PFSK-1 (cell line): ENCODE data around the gene EFNA5.

Experiments used
- FOXP2 ChIP-seq: optimal IDR thresholded peaks from 2 replicates; pipeline ENCODE3; 2011; ENCODE audit warnings: borderline replicate concordance, control low read depth, inconsistent platforms; ENCODE audit not compliant: insufficient read depth; ENCODE audit errors: extremely low read length, extremely low read depth
- POLR2AphosphoS5 ChIP-seq: IDR thresholded peaks from 2 replicates; pipeline ENCODE4 v1.6.1; 2012; ENCODE audit warnings: low read depth, mild to moderate bottlenecking, control low read depth, low read length, moderate library complexity
- SIN3A ChIP-seq: IDR thresholded peaks from 2 replicates; pipeline ENCODE4 v1.6.1; 2012; ENCODE audit warnings: mild to moderate bottlenecking, low read length, moderate library complexity, borderline replicate concordance; ENCODE audit not compliant: insufficient read depth
- TAF1 ChIP-seq: IDR thresholded peaks from 2 replicates; pipeline ENCODE4 v1.6.1; 2012; ENCODE audit warnings: low read length, control low read depth, borderline replicate concordance; ENCODE audit not compliant: insufficient read depth
- TF ChIP-seq, protein P1 (sequence below), 2 experiments: IDR thresholded peaks; 2 replicates each; pipeline versions ENCODE4 v1.6.1 to v1.8.0; 2011 to 2012; ENCODE audit warnings: low read depth in 2 of 2, low read length in 2 of 2, control low read depth in 1 of 2, inconsistent platforms in 1 of 2, mild to moderate bottlenecking in 1 of 2, moderate library complexity in 1 of 2; ENCODE audit not compliant: insufficient read depth in 1 of 2

EFNA5 gene

DNA sequence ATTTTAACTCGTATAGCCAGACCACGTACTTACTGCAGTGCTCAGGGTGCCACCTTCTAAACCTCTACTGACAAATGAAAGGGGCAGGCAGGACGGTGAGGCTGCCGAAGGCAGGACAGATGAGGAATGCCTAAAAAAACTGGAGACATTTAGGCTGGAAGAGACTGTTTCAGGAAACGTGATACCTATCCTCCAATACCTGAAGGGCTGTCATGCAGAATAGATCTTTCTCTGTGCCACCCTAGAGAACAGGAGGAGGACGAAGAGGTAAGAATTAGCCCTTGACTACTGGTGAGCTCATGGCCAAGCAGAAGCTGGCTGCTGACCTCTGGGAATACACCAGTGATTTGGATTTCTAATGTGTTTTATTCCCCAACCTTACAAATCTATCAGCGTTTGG lies 139.4 kb downstream of the EFNA5 start:
- TF ChIP-seq POLR2AphosphoS5 (no peak), TAF1 (no peak), SIN3A (no peak), FOXP2 (no peak)
- TF ChIP-seq, protein P1, sequence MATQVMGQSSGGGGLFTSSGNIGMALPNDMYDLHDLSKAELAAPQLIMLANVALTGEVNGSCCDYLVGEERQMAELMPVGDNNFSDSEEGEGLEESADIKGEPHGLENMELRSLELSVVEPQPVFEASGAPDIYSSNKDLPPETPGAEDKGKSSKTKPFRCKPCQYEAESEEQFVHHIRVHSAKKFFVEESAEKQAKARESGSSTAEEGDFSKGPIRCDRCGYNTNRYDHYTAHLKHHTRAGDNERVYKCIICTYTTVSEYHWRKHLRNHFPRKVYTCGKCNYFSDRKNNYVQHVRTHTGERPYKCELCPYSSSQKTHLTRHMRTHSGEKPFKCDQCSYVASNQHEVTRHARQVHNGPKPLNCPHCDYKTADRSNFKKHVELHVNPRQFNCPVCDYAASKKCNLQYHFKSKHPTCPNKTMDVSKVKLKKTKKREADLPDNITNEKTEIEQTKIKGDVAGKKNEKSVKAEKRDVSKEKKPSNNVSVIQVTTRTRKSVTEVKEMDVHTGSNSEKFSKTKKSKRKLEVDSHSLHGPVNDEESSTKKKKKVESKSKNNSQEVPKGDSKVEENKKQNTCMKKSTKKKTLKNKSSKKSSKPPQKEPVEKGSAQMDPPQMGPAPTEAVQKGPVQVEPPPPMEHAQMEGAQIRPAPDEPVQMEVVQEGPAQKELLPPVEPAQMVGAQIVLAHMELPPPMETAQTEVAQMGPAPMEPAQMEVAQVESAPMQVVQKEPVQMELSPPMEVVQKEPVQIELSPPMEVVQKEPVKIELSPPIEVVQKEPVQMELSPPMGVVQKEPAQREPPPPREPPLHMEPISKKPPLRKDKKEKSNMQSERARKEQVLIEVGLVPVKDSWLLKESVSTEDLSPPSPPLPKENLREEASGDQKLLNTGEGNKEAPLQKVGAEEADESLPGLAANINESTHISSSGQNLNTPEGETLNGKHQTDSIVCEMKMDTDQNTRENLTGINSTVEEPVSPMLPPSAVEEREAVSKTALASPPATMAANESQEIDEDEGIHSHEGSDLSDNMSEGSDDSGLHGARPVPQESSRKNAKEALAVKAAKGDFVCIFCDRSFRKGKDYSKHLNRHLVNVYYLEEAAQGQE (IDR thresholded peaks at IDR 0.05; ENCODE audit: insufficient read depth in 1 of 2, low read depth in 2 of 2, low read length in 2 of 2), result no peak

DNA sequence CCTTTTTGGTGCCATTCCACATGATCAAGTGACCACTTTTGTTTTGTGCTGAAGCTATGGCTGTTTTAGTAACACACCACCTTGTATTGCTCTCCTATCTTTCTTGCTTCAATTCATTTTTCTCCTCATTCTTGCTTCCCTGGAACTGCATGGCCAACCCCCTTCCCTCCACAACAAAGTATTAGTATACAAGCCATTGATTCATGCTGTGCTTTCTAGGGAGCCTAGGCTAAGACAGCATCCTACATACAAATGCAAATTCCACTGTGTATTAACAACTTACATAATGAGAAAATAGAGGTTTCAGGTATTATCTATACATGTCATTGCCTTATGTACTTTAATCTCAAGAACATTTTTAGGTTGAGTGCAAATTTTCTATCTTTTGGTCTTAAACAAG lies 141.1 kb downstream of the EFNA5 start:
- TF ChIP-seq, protein P1 (IDR thresholded peaks at IDR 0.05; ENCODE audit: insufficient read depth in 1 of 2, low read depth in 2 of 2, low read length in 2 of 2), result no peak

DNA sequence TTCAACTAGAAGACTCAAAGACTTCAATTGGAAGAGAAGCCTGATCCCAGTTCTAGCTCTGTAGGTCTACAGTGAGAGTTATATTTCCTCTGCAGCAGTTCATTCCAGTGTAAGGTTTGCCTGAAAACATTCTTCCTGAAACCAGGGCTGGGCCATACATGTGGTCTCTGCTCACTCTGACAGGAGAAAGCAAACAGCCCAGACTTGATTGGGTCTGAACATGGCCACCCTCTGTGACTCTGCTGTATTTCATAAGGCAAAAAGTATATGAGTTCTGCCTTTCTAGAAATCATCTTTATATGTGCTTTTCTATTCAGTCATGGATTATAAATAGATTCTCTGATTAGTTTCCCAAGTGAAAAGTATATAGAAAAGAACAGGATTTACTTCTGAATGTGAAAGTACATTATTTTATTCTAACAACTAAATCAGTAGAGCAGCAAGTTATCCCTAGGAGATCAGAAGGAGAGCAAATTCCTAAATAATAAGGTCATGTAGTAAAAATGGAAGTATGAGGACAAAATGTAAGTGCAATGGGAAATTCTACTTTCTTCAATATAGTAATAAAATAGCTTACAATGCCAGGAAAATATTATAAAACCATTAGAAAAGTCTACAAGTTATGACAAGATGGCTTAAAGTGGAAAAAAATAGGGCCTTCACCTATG lies 144.3 kb downstream of the EFNA5 start:
- TF ChIP-seq FOXP2, result no peak
- TF ChIP-seq, protein P1 (IDR thresholded peaks at IDR 0.05; ENCODE audit: insufficient read depth in 1 of 2, low read depth in 2 of 2, low read length in 2 of 2), result no peak

DNA sequence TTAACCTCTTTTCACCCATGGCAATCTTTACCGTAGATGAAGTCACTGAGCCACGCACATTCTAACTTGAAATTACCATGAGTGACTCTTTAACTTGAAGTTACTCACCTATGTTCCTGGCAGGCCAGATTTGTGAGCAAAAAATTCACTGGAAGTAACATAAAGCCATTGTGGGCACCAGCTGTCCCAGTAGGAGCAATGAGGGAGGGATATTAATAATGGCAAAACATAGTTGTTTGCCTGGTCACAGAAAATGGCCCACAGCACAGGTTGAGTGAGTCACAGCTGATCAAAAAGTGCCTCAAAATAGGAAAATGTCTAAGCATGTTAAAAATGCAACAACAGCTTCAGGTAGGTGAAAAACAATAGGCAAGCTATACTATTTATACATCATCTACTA lies 146.6 kb downstream of the EFNA5 start:
- TF ChIP-seq POLR2AphosphoS5, result no peak
- no peak for TF ChIP-seq FOXP2
- TF ChIP-seq, protein P1 (IDR thresholded peaks at IDR 0.05; ENCODE audit: insufficient read depth in 1 of 2, low read depth in 2 of 2, low read length in 2 of 2), result no peak
- no peak for TF ChIP-seq SIN3A
- TF ChIP-seq TAF1, result no peak

DNA sequence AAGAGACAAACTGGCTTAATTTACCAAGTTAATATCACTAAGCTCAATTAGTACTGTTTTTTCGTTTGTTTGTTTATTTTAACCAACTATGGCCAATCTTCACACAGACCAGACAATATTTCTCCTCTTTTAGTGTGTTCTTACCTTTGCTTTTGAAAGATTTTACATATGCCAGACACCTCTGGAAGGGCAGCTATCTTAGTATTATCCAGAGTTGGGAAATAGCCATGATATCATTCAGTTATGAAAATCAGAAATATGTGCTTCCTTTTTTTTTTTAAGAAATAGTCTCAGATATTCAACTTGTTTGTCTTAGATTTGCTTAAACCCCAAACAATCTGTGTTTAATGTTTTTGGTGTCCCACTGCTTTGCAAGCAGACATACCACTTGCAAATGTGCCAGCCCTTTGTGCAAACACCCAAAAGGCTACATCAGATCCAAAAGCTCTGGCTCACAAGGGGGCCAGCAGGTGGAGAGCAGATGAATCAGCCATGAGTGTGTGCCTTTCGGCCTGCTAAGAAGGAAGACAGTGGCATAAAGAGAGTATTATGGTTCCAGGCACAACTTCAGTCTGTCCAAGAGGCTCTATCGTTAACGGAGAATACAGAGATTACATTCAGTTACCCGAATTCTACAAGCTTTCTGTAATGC lies 147.6 kb downstream of the EFNA5 start:
- TF ChIP-seq SIN3A, result no peak
- no peak for TF ChIP-seq POLR2AphosphoS5
- TF ChIP-seq FOXP2, result no peak
- no peak for TF ChIP-seq TAF1
- TF ChIP-seq, protein P1 (IDR thresholded peaks at IDR 0.05; ENCODE audit: insufficient read depth in 1 of 2, low read depth in 2 of 2, low read length in 2 of 2), result no peak
